Spinal cord (tissue), 10 donors: ENCODE measurements around the gene CELSR1. TPM values are rescaled to one million over a fixed set of nuclear protein-coding genes. Genes with fewer than 3 reads are reported as not detected.
A peak's percentile ranks its signal among the peaks of the same experiment; 100 is the strongest.

Experiments
- DNase-seq, 6 donors: peaks; one replicate each; pipeline versions ENCODE4 v3.0.0 to v3.0.0-alpha.2; 2013 to 2015; ENCODE audit warnings: low spot score in 6 of 6, low read depth in 4 of 6
- H3K27ac ChIP-seq: one replicate; pipeline ENCODE4 v1.5.1; 2013; ENCODE audit warnings: low read depth, low read length, control low read depth
- H3K27me3 ChIP-seq: one replicate; pipeline ENCODE4 v1.6.1; 2013; ENCODE audit warnings: low read length; ENCODE audit not compliant: control insufficient read depth, insufficient read depth
- H3K36me3 ChIP-seq: one replicate; pipeline ENCODE4 v1.6.1; 2013; ENCODE audit warnings: low read length; ENCODE audit not compliant: control insufficient read depth, insufficient read depth
- H3K4me1 ChIP-seq: one replicate; pipeline ENCODE4 v1.6.1; 2013; ENCODE audit warnings: low read length; ENCODE audit not compliant: control insufficient read depth, insufficient read depth
- H3K4me3 ChIP-seq: one replicate; pipeline ENCODE4 v1.5.1; 2013; ENCODE audit warnings: low read depth, low read length, control low read depth
- H3K9me3 ChIP-seq: one replicate; pipeline ENCODE4 v1.6.1; 2013; ENCODE audit warnings: low read length; ENCODE audit not compliant: control insufficient read depth, insufficient read depth
- WGBS: methylation state at CpG from one replicate; pipeline ENCODE4 v1.1.5; 2013; ENCODE audit warnings: missing lambda C conversion rate; ENCODE audit not compliant: insufficient coverage; 5-methylcytosine and 5-hydroxymethylcytosine counted together
- polyA plus RNA-seq, 2 donors: library from polyadenylated mRNA; unstranded; fragments of 120-200 nt; gene quantifications; one replicate each; pipeline ENCODE4 v1.2.1, GENCODE V29; 2013; ENCODE audit not compliant: insufficient read length in 2 of 2
- total RNA-seq, 2 donors: library from RNA; depleted of rRNA in 1 of 2; stranded (reverse); fragments of 120-200 nt in 1 of 2; fragments of >200 nt in 1 of 2; gene quantifications; one replicate each; pipeline versions ENCODE4 v1.2.3 to v1.2.4, GENCODE V29; 2013 to 2014
- donor health status: healthy.

The CELSR1 gene
- total and polyA plus RNA-seq, 4 donors, result 2.9 to 8.2 (median 6.6) TPM

DNA sequence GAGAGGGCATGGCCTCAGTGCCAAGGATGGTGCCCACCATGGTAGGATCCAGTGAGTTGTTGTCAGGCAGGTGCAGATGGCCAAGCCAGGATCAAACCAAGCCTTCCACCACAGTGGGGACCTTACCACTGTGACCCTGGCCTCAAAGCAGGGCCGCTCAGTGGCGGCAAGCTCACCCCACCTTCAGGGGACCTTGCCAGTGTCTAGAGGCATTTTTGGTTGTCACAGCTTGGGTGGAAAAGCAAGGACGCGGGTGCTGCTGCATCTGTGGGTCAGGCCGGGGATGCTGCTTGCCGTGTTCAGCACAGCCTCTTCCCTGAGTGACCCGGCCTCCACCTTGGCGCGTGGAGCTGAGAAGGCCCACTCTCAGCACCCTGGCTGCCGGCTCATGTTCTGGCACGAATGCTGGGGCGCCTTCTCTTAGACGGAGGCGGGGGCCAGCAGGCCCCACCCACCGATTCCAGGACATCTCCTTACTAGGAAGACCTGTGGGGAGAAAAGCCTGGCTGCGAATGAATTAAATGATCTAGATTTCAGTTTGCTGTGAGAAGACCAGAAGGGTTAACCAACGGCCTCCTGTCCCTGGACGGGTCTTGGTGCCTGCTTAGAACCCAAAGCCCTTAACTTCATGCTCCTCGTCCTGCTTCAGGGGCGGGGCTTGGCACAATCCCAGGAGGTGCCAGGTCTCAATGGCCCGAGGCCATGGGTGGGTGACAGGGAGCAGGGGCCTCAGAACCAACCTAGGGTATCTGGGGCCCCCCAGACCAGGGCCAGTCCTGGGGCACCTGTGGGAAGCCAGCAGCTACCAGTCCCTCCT is 183.0 kb downstream of the CELSR1 start:
- Histone ChIP-seq H3K4me3 (no peak overlapping the region), H3K9me3 (no peaks in the 10 kb centered on the region), H3K27ac (no peak overlapping the region), H3K4me1 (peaks cover 39% of the 10 kb centered on the region), H3K27me3 (no peaks in the 10 kb centered on the region), H3K36me3 (peaks cover 90% of the 10 kb centered on the region)
- no peak for DNase-seq
- whole genome bisulfite sequencing, result 88% methylated on average over 17 of the region's 21 CpGs

GRCh38 chr22:46353483-46354105 is 183.8 kb downstream of the CELSR1 start:
- Histone ChIP-seq H3K4me1 (peaks cover 36% of the 10 kb centered on the region), H3K4me3 (no peak overlapping the region), H3K27me3 (no peaks in the 10 kb centered on the region), H3K27ac (no peak overlapping the region), H3K9me3 (no peaks in the 10 kb centered on the region), H3K36me3 (peaks cover 91% of the 10 kb centered on the region)
- WGBS, result 94% methylated on average over 7 of the region's 8 CpGs
- no peak for DNase-seq

- DNase-seq, result peak in 1 of 6 donors; percentile 32
These were observed 184.6 kb downstream of the CELSR1 start for GRCh38 chr22:46352691-46353386.

GRCh38 chr22:46352276-46352675 is 185.1 kb downstream of the CELSR1 start:
- Histone ChIP-seq H3K36me3 (peaks cover 91% of the 10 kb centered on the region), H3K27ac (no peak overlapping the region), H3K4me1 (peaks cover 23% of the 10 kb centered on the region), H3K27me3 (no peaks in the 10 kb centered on the region), H3K4me3 (no peak overlapping the region), H3K9me3 (no peaks in the 10 kb centered on the region)
- WGBS, result 93% methylated on average over 7 of the region's 10 CpGs
- no peak for DNase-seq

More at GRCh38 chr22:46352691-46353386, 184.6 kb downstream of the CELSR1 start:
- 88% methylated on average over 16 of the region's 20 CpGs for WGBS
- H3K4me1 ChIP-seq, result peaks cover 29% of the 10 kb centered on the region
- H3K4me3 ChIP-seq, result no peak overlapping the region
- no peak overlapping the region for H3K27ac ChIP-seq
- H3K36me3 ChIP-seq, result peaks cover 91% of the 10 kb centered on the region
- H3K9me3 ChIP-seq, result no peaks in the 10 kb centered on the region
- no peaks in the 10 kb centered on the region for H3K27me3 ChIP-seq

DNA sequence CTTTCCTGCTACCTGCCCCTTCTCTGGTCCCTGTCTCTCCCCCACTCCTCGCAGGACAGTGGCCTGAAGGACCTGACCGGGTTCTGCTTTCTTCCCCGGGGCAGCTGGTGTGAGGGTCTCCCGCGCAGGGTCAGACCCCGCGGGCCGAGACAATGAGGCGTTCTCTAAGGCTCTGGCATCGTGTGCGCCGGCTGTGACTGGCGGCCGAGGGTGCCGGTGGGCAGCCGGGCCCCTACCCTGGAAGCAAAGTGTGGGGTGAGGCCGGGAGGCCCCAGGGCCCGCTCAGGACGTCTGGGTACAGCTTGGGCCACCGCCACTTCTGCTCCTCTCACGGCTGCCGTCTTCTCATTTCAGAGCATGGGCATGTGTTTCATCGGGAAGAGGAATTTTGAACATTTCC is 185.7 kb downstream of the CELSR1 start:
- WGBS, result 95% methylated on average over 23 of the region's 23 CpGs
- Histone ChIP-seq H3K4me1 (peaks cover 19% of the 10 kb centered on the region), H3K27ac (no peak overlapping the region), H3K4me3 (no peak overlapping the region), H3K9me3 (no peaks in the 10 kb centered on the region), H3K36me3 (peaks cover 91% of the 10 kb centered on the region), H3K27me3 (no peaks in the 10 kb centered on the region)
- DNase-seq, result no peak

DNA sequence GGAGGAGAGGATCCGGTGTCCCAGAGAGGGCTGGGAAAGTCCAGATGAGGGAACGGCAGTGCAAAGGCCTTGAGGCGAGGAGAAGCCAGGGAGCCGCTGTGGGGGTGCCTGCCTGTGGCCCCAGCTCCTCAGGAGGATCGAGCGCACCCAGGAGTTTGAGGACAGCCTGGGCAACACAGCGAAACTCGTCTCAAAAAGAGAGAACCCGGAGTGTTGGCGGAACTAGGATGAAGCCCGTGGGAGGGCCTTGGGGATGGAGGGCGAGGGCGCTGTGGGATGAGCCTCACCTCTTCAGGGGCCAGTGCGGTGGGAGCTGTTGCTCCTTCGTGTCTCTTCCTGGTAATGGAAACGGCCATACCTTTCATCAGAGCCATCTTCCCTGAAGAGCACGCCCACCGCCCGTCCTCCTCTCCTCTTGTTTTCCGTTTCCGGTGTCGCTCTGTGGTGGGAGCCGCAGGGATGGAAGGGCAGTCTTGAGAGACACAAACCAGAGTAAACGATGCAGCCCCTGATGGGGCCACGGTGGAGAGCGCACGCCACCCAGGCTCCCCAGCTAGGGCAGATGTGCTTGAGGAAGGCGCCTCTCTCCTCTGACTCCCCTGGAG is 186.2 kb downstream of the CELSR1 start:
- no peak overlapping the region for H3K4me3 ChIP-seq

GRCh38 chr22:46350646-46351045 is 186.8 kb downstream of the CELSR1 start:
- Histone ChIP-seq H3K4me3 (no peak overlapping the region), H3K36me3 (peaks cover 88% of the 10 kb centered on the region), H3K27me3 (no peaks in the 10 kb centered on the region), H3K27ac (peak overlapping the region; percentile 6), H3K9me3 (no peaks in the 10 kb centered on the region), H3K4me1 (peaks cover 17% of the 10 kb centered on the region)
- no peak for DNase-seq
- 76% methylated on average over 19 of the region's 20 CpGs for WGBS

More for the DNA sequence above, 186.2 kb downstream of the CELSR1 start:
- peaks cover 91% of the 10 kb centered on the region for H3K36me3 ChIP-seq
- no peaks in the 10 kb centered on the region for H3K27me3 ChIP-seq
- 92% methylated on average over 25 of the region's 28 CpGs for WGBS
- no peaks in the 10 kb centered on the region for H3K9me3 ChIP-seq
- no peak for DNase-seq
- H3K4me1 ChIP-seq, result peaks cover 19% of the 10 kb centered on the region
- H3K27ac ChIP-seq, result no peak overlapping the region

DNA sequence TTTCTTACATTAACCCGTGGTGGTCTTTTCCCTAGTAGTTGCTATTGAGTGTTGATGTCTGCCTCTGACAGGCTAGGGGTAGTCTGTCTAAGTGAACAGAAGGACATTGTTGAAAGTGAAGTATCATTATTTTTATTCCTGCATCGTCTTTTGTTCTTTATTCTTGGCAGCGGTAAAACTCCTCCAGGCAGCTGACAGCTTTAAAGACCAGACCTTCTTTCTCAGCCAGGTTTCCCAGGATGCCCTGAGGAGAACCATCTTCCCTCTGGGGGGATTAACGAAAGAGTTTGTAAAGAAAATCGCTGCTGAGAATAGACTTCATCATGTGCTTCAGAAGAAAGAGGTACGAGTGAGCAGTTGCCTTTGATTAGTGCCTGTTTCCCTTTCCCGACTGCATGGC is 187.3 kb downstream of the CELSR1 start:
- no peak overlapping the region for H3K4me3 ChIP-seq
- no peaks in the 10 kb centered on the region for H3K9me3 ChIP-seq
- peaks cover 86% of the 10 kb centered on the region for H3K36me3 ChIP-seq
- DNase-seq, result peak in 2 of 6 donors; percentile 69 to 73
- H3K4me1 ChIP-seq, result peaks cover 12% of the 10 kb centered on the region
- H3K27ac ChIP-seq, result peak overlapping the region; percentile 6
- WGBS, result 20% methylated on average over 1 of the region's 7 CpGs
- H3K27me3 ChIP-seq, result no peaks in the 10 kb centered on the region

- no peak overlapping the region for H3K4me3 ChIP-seq
- DNase-seq, result no peak
- H3K9me3 ChIP-seq, result no peaks in the 10 kb centered on the region
- 63% methylated on average over 4 of the region's 6 CpGs for WGBS
- no peaks in the 10 kb centered on the region for H3K27me3 ChIP-seq
- H3K27ac ChIP-seq, result no peak overlapping the region
- peaks cover 86% of the 10 kb centered on the region for H3K36me3 ChIP-seq
- H3K4me1 ChIP-seq, result peaks cover 12% of the 10 kb centered on the region
These were observed 187.7 kb downstream of the CELSR1 start for GRCh38 chr22:46349681-46350080.
